Measurements from ENCODE around the gene TRMT6. TPM values are rescaled to one million over a fixed set of nuclear protein-coding genes. Genes with fewer than 3 reads are reported as not detected.

The TRMT6 gene
- total RNA-seq, 1 donor from 2014 or later = 12.3 TPM

DNA sequence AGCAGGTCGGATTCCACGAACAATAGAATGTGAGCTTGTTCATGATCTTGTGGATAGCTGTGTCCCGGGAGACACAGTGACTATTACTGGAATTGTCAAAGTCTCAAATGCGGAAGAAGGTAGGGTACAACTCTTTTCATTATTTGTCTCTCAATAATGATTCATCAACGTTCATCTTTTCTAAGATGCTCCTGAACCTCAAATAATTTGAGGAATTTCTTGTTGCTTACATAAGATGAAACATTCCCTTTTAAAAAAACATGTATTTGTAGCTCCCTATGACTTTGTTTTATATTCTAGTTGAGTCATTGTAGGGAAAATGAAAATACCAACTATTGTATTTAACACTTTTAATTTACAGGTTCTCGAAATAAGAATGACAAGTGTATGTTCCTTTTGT is 17.1 kb upstream of the TRMT6 start:
- no peak overlapping the region for H3K4me3 ChIP-seq (ENCODE audit: low read depth, low read length)
- TF ChIP-seq, protein P1, sequence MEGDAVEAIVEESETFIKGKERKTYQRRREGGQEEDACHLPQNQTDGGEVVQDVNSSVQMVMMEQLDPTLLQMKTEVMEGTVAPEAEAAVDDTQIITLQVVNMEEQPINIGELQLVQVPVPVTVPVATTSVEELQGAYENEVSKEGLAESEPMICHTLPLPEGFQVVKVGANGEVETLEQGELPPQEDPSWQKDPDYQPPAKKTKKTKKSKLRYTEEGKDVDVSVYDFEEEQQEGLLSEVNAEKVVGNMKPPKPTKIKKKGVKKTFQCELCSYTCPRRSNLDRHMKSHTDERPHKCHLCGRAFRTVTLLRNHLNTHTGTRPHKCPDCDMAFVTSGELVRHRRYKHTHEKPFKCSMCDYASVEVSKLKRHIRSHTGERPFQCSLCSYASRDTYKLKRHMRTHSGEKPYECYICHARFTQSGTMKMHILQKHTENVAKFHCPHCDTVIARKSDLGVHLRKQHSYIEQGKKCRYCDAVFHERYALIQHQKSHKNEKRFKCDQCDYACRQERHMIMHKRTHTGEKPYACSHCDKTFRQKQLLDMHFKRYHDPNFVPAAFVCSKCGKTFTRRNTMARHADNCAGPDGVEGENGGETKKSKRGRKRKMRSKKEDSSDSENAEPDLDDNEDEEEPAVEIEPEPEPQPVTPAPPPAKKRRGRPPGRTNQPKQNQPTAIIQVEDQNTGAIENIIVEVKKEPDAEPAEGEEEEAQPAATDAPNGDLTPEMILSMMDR (conservative IDR thresholded peaks at IDR 0.05; ENCODE audit: low read depth, low read length) = no peak
- DNase-seq (ENCODE audit: low read depth) = no peak

DNA sequence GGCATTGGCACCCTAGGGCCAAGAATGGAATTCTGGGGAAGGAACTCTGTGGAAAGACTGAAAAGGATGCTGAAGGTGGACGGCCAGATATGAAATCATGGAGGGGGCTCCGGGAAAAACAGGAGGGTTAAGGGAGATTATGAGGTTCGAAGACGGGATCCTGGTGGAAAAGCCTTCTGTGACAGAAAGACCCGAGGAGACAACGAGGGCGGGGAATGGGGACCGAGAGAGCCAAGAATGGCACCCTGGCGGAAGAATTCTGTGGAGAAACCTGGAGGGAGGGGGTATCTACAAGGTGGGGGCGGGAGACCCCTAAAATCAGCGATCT is 426 bp downstream of the TRMT6 start:
- TF ChIP-seq, protein P1 (conservative IDR thresholded peaks at IDR 0.05; ENCODE audit: low read depth, low read length) = no peak
- H3K4me3 ChIP-seq (ENCODE audit: low read depth, low read length) = peak overlapping the region; percentile 96
- DNase-seq (ENCODE audit: low read depth) = no peak

DNA sequence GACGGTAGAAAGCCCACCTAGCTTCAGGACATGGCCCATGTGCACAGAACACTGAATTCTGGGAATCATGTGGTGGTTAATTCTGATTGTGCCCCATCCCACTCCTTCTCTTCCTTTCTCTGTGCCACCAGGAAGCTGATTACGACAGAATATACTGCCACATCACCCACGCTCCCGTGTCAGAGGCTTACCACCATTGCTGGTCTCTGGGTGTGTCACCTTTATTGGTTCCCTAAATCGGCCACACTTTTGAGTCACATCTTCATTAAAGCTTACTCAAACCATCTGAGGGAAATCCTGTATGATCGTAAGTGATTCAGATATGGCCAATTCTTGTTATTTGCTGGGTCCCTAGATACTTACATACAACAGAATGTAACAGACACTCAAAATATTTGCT is 3.1 kb downstream of the TRMT6 start:
- no peak overlapping the region for H3K4me3 ChIP-seq (ENCODE audit: low read depth, low read length)
- TF ChIP-seq, protein P1 (conservative IDR thresholded peaks at IDR 0.05; ENCODE audit: low read depth, low read length) = no peak
- no peak for DNase-seq (ENCODE audit: low read depth)

DNA sequence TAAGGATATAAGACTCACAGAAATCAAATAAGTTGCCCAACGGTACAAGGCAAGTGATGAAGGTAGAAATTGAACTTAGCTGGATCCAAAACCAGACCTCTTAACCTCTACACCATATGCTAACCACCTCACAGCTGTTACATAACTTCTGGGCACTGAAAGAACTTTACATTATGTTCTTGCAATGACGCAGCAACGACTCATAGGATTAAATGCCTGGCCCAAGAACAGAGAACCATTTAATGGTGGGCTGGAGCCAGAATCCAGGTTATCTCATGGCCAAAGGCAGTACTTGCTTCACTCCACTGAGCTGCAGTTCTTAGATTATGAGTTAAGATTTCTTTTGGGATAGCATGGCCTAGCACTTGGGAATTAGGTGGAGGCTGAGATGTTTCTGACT is 4.4 kb downstream of the TRMT6 start:
- no peak overlapping the region for H3K4me3 ChIP-seq (ENCODE audit: low read depth, low read length)
- DNase-seq (ENCODE audit: low read depth) = no peak
- TF ChIP-seq, protein P1 (conservative IDR thresholded peaks at IDR 0.05; ENCODE audit: low read depth, low read length) = no peak

DNA sequence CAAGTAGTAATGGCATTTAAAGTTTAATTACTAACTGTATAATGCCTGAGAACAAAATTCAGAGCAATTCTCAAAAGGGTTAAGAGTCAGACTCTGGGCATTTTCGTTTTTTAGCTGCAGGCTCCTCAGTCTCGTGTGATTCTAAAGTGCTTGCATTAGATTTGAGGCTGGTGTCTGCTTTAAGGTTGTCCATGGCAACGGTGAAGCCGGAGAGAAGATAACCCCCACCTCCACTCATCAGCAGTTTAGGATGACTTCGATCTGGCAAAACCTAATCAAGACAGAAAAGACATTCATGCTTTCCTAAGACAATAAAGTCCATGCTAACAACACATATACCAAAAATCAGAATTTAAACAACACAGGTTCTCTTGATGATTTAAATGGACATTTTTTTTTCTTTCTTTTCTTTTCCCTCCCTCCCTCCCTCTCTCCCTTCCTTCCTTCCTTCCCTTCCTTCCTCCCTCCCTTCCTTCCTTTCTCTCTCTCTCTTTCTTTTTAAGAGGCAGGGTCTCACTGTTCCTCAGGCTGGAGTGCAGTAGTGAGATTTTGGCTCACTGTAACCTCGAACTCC is 11.8 kb downstream of the TRMT6 start:
- TF ChIP-seq, protein P1 (conservative IDR thresholded peaks at IDR 0.05; ENCODE audit: low read depth, low read length) = no peak
- DNase-seq (ENCODE audit: low read depth) = no peak
- H3K4me3 ChIP-seq (ENCODE audit: low read depth, low read length) = no peak overlapping the region

DNA sequence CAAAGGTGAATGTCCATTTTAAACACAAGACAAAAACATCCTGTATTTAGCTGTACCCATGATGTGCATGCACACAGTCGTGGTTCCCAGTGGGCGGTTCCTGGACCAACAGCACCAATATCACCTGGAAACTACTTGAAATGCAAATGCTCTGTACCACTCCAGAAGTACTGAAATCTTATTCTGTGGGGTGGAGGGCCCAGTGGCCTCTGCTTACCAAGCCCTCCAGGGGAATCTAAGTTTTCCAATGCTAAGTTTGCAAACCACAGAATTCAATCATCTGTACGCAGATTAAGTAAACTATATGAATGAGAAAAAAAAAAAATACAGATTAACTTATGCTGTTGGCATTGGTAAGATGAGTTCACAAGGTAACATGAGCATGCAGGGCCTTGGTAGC is 14.1 kb downstream of the TRMT6 start:
- H3K4me3 ChIP-seq (ENCODE audit: low read depth, low read length) = no peak overlapping the region
- DNase-seq (ENCODE audit: low read depth) = no peak
- TF ChIP-seq, protein P1 (conservative IDR thresholded peaks at IDR 0.05; ENCODE audit: low read depth, low read length) = no peak

DNA sequence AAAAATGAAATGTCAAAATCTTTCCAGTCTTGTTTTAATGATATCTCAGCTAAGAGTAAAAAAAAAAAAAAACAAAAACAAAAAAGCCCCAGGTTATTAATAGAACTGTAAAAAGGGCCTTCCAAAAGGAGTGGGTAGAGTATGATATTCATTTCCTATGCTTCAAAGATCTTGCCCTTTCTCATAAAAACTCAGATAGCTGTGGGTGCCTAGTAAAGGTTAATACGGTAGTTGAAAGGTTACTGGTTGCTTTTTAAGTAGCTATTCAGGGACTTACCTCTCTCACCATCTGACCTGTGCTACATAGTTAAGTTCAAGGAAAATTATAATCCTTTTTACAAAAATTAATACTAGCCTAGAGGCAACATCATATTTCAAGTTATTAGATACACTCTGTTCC is 14.9 kb downstream of the TRMT6 start:
- TF ChIP-seq, protein P1 (conservative IDR thresholded peaks at IDR 0.05; ENCODE audit: low read depth, low read length) = no peak
- H3K4me3 ChIP-seq (ENCODE audit: low read depth, low read length) = no peak overlapping the region
- no peak for DNase-seq (ENCODE audit: low read depth)

Data from epithelial cell of proximal tubule (primary cell).